GM12878 (cell line): ENCODE results near the gene NCF2.

Experiments
- CEBPB ChIP-seq, 2 experiments: fragments of 150-350 bp in 1 of 2; IDR thresholded peaks; 2 replicates each; pipeline ENCODE4 v1.6.1; 2012 to 2014; ENCODE audit warnings: low read depth in 2 of 2, low read length in 2 of 2, borderline replicate concordance in 1 of 2, inconsistent platforms in 1 of 2
- CTCF ChIP-seq, 3 experiments: IDR thresholded peaks in 2 of 3; conservative IDR thresholded peaks in 1 of 3; 2 replicates each; pipeline ENCODE4 v1.5.1; 2011; ENCODE audit warnings: low read depth in 3 of 3, low read length in 3 of 3, mild to moderate bottlenecking in 3 of 3, control low read depth in 2 of 3, moderate library complexity in 2 of 3, inconsistent platforms in 1 of 3, mixed read lengths in 1 of 3; ENCODE audit not compliant: control insufficient read depth in 2 of 3, insufficient read depth in 1 of 3; ENCODE audit errors: extremely low read depth in 1 of 3
- E4F1 ChIP-seq: fragments of 450-650 bp; IDR thresholded peaks from 2 replicates; pipeline ENCODE4 v1.6.1; 2018; ENCODE audit warnings: borderline replicate concordance, mild to moderate bottlenecking; ENCODE audit not compliant: partially characterized antibody
- EZH2 ChIP-seq: IDR thresholded peaks from 2 replicates; pipeline ENCODE4 v1.6.1; 2012; ENCODE audit warnings: low read depth, mild to moderate bottlenecking, control low read depth, inconsistent platforms, low read length, borderline replicate concordance; ENCODE audit not compliant: control insufficient read depth
- NFYB ChIP-seq: IDR thresholded peaks from 2 replicates; pipeline ENCODE4 v1.6.1; 2011; ENCODE audit warnings: low read depth, mild to moderate bottlenecking, low read length, improper control_type of control experiment, moderate library complexity; ENCODE audit not compliant: insufficient read depth
- POLR2AphosphoS5 ChIP-seq: IDR thresholded peaks from 2 replicates; pipeline ENCODE4 v1.6.1; 2011; ENCODE audit warnings: mild to moderate bottlenecking, low read length, inconsistent platforms
- RB1 ChIP-seq: fragments of 450-650 bp; formaldehyde crosslinking; IDR thresholded peaks from 2 replicates; pipeline ENCODE4 v1.6.1; 2017; ENCODE audit warnings: mild to moderate bottlenecking, borderline replicate concordance
- RCOR1 ChIP-seq: conservative IDR thresholded peaks from 2 replicates; pipeline ENCODE4 v1.6.1; 2012; ENCODE audit warnings: low read depth, low read length, improper control_type of control experiment
- REST ChIP-seq: IDR thresholded peaks from 2 replicates; pipeline ENCODE4 v1.6.1; 2012; ENCODE audit warnings: mild to moderate bottlenecking, low read depth, low read length
- SKIL ChIP-seq: fragments of 450-650 bp; IDR thresholded peaks from 2 replicates; pipeline ENCODE4 v1.6.1; 2017; ENCODE audit warnings: mild to moderate bottlenecking, low read depth, inconsistent platforms; ENCODE audit not compliant: poor library complexity, severe bottlenecking
- SMC3 ChIP-seq: IDR thresholded peaks from 2 replicates; pipeline ENCODE4 v1.6.1; 2011; ENCODE audit warnings: low read length, improper control_type of control experiment, borderline replicate concordance
- SREBF2 ChIP-seq: IDR thresholded peaks from 2 replicates; pipeline ENCODE4 v1.6.1; 2012; ENCODE audit warnings: mild to moderate bottlenecking, low read length
- ZSCAN29 ChIP-seq: fragments of 450-650 bp; IDR thresholded peaks from 2 replicates; pipeline ENCODE4 v1.6.1; 2017; ENCODE audit warnings: mild to moderate bottlenecking, moderate library complexity

GRCh38 chr1:183597656-183598347, 7.5 kb upstream of the NCF2 start:
- TF ChIP-seq SMC3 (no peak), CEBPB (IDR thresholded peaks at IDR 0.05; ENCODE audit: borderline replicate concordance in 1 of 2, low read depth in 2 of 2, low read length in 2 of 2) (no peak), CTCF (IDR thresholded peaks at IDR 0.05 in 2 of 3, conservative IDR thresholded peaks at IDR 0.05 in 1 of 3; ENCODE audit: control insufficient read depth in 2 of 3, extremely low read depth in 1 of 3, insufficient read depth in 1 of 3, low read depth in 3 of 3, low read length in 3 of 3) (no peak), RB1 (no peak), ZSCAN29 (no peak), RCOR1 (no peak), NFYB (no peak), SKIL (no peak), REST (no peak), E4F1 (no peak), EZH2 (no peak), SREBF2 (no peak), POLR2AphosphoS5 (no peak)
